UCSD-AML1 (cell line): Measurements from ENCODE around the gene SLC45A3.

Source experiments
- DNase-seq: peaks from one replicate; lab custom pipeline; 2025; ENCODE audit not compliant: unreplicated experiment; lab: John Stamatoyannopoulos, UW

Gene SLC45A3

GRCh38 chr1:205701420-205701819, 21.1 kb upstream of the SLC45A3 start:
- no peak for DNase-seq

DNA sequence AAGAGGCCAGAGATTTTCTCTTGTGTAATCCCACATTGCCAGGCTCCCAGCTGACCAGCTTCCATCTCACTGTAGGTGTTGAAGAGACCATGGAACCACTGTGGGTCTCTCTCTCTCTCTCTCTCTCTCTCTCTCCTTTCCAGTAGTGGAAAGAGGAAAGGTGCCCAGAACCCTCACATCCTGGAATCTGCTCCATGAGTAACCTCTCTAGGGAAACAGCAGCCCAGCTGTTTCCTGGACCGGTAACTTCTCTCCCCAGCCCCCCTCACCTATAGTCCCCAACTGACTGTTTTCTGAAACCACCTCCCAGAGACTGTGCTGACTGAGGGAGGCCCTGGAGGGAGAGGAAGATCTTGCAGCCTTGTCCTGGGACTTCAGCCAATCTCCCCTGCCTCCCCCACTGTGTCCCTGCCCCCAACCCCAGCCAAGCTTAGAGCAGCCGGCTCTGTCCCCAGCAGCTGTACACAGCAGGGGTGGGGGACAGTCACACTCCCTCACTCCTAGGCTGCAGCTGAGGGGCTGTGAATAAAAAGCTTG, 20.6 kb upstream of the SLC45A3 start:
- DNase-seq, result peak; percentile 68

DNA sequence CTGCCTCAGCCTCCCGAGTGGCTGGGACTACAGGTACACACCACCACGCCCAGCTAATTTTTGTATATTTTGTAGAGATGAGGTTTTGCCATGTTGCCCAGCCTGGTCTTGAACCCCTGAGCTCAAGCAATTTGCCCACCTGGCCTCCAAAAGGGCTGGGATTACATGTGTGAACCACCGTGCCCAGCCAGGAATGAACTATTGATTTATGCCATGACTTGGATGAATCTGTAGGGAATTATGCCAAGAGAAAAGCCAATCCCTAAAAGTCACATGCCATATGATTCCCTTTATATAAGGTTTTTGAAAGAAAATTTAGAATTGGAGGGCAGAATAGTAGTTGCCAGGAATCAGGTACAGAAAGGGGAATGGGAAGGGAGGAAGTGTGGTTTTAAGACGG, 19.1 kb upstream of the SLC45A3 start:
- no peak for DNase-seq

GRCh38 chr1:205698921-205699320, 18.6 kb upstream of the SLC45A3 start:
- no peak for DNase-seq

- DNase-seq, result peak; percentile 46
Observed at GRCh38 chr1:205693421-205693991, 13.2 kb upstream of the SLC45A3 start.

- DNase-seq, result no peak
Observed at GRCh38 chr1:205692423-205692822, 12.1 kb upstream of the SLC45A3 start.

- DNase-seq, result no peak
Observed at GRCh38 chr1:205690122-205690756, 9.9 kb upstream of the SLC45A3 start.

GRCh38 chr1:205689479-205689878, 9.2 kb upstream of the SLC45A3 start:
- no peak for DNase-seq

DNA sequence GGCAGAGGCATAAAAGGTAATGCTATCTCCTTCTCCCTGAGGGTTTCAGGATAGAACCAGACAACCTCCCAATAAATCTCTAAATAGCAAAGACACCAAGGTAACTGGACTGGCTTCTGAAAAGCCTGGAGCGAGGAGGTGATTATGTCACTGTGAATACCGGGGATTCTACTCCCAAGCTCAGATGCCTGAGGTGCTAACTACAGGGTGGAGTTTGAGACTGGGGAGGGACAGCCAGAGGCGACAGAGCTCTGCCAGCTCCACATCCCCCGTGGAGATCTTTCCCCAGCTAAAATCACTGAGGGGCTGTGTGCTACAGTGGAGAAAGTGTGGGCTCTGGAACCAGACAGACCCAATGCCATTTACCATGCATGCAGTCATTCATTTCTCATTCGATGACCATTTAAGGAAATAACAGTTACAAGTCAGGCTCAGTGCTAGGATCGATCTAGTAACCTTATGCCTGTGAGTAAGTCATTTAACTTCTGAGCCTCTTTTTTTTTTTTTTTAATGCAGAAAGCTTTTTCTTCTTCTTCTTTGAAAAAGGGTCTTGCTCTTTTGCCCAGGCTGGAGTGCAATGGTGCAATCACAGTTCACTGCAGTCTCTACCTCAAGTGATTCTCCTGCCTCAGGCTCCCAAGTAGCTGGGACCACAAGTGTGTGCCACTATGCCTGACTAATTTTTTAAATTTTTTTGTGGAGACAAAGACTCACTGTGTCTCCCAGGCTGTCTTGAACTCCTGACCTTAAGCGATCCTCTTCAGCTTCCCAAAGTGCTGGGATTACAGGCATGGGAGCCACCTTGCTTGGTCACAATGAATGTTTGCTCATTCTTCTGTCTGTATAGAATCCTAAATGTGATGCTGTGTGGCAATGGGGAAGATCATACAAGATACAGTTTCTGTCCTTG, 8.1 kb upstream of the SLC45A3 start:
- DNase-seq, result no peak

GRCh38 chr1:205687242-205687641, 6.9 kb upstream of the SLC45A3 start:
- no peak for DNase-seq

GRCh38 chr1:205681364-205681763, 1.1 kb upstream of the SLC45A3 start:
- DNase-seq, result no peak

GRCh38 chr1:205678286-205679111, 1.8 kb downstream of the SLC45A3 start:
- DNase-seq, result peak; percentile 65

DNA sequence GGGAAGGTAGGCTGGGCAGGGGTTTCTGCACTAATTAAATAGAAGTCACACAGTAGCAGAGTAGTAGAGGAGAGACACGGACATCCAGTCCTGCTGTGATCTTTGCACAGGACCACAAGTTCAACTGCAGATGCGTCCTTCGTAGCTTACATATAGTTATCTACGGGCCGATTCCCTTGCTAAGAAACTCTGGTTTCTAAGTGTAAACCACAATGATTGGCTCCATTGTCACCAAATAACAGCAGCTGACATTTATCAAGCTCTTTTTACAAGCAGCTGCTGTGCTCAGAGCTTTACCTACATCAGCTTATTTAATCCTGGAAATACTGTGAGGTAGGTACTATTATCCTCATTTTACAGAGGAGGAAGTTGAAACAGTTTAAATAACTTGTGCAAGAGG, 3.1 kb downstream of the SLC45A3 start:
- no peak for DNase-seq

- DNase-seq, result no peak
Observed at GRCh38 chr1:205676597-205676996, 3.7 kb downstream of the SLC45A3 start.

DNA sequence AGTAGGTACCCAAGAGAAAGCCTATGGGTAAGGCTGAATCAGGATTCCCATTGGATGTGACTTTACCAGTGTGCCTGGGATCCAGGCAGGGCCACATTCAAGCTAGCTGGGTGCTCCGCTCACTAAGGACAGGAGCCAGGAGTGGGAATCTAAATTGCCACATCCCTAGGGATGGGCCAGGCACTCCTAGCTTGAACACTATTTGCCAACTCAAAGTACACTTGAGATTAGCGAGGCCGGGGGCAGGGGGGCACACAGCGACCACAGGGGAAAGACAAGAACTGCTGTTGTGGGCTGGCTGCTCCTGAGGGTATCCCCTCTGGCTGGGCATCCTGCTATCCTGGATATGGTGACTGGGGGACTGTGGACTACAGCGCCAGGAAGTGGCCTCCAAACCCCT, 4.3 kb downstream of the SLC45A3 start:
- no peak for DNase-seq

GRCh38 chr1:205675247-205675646, 5.1 kb downstream of the SLC45A3 start:
- no peak for DNase-seq

DNA sequence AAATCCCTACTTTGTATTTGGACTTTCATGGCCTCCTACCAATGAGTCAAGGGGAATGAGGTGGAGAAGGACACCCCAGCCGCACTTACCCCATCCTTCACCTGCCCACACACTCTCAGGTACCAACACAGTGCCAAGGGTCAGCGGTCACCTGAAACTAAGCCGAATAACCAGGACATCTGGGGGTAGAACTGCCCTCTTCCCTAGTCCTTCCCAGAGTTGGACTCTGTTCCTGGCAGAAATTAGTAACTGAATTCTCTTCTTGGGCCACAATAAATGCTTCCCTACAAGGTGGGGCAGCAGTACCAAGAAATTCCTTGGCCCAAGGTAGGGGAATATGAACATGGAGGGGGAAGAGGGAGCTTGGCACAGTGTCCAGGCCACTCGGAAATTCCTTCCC, 7.3 kb downstream of the SLC45A3 start:
- no peak for DNase-seq

GRCh38 chr1:205672395-205672889, 7.9 kb downstream of the SLC45A3 start:
- no peak for DNase-seq

DNA sequence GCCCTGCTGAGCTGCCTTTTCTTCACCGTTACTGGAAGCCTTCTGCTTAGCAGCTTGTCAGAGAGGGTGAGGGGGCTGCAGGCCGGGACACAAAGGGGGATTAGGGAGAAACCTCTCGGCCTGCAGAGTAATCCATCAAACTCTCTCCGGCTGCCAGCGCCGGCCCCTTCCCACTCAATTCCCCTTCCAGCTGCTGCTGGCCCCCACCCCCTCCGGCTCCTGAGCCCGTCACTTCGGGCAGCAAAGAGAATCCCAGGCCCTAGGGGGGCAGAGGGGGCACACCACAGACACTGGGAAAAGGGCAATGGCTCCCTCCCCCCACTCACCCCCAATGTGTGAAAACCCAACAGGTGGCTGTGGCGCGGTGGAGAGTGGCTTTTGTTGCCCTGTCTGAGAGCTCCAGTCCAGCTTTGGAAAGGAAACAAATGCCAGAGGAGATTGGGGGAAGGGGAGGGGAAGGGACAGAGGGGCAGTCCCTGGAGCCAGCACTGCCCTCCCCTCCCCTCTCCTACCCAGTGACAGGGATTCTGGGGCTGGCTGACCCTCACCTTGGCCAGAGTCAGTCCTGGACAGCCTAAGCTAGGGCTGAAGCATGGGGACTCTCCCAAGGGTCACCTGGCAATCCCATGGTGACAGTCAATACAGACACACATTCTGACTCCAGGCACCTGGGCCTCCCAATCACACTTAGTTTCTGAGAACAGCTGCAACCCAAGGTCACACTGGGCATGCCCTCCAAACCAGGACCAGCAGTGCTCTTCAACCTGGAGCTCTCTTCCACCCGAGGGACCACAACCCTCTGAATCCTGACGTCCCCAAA, 9.5 kb downstream of the SLC45A3 start:
- no peak for DNase-seq

DNA sequence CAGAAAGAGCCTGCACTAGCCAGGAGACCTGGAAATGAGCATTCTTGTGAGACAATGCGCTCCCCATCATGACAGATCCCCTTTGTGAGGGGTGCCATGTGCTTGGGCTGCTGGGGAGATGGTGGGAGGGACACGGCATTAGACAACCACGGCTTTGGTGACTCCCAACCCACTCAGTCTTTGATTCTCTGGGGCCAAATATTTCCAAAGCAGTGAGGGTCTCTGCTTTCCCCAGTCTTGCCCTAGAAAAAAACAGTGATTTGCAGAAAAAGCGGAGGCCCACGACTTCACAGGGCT, 10.2 kb downstream of the SLC45A3 start:
- no peak for DNase-seq
